Sigmoid colon (tissue), 7 donors: Measurements from ENCODE around the gene FBLN1. TPM values are rescaled to one million over a fixed set of nuclear protein-coding genes. Genes with fewer than 3 reads are reported as not detected.

ENCODE experiments used
- DNase-seq: peaks from one replicate; pipeline ENCODE4 v3.0.0-alpha.2; 2019
- H3K27ac ChIP-seq, 4 donors: fragments of 200-600 bp; sonication (generic); one replicate each; pipeline ENCODE4 v1.5.1; 2016 to 2019; ENCODE audit warnings: mild to moderate bottlenecking in 1 of 4
- H3K27me3 ChIP-seq, 3 donors: fragments of 200-600 bp; sonication (generic); one replicate each; pipeline ENCODE4 v1.5.1; 2019; ENCODE audit warnings: mild to moderate bottlenecking in 1 of 3
- H3K36me3 ChIP-seq, 4 donors: fragments of 200-600 bp; sonication (generic); one replicate each; pipeline ENCODE4 v1.5.1; 2016 to 2019
- H3K4me1 ChIP-seq, 4 donors: fragments of 200-600 bp; sonication (generic); one replicate each; pipeline ENCODE4 v1.5.1; 2017 to 2019
- H3K4me3 ChIP-seq, 4 donors: fragments of 200-600 bp; sonication (generic); one replicate each; pipeline ENCODE4 v1.5.1; 2017 to 2019; ENCODE audit warnings: mild to moderate bottlenecking in 2 of 4, moderate library complexity in 1 of 4
- H3K9me3 ChIP-seq, 4 donors: fragments of 200-600 bp in 3 of 4; sonication (generic) in 3 of 4; one replicate each; pipeline versions ENCODE4 v1.5.1 to v1.6.1; 2013 to 2019
- EP300 ChIP-seq, 4 donors: sonication (generic); formaldehyde crosslinking; IDR thresholded peaks; one replicate each; pipeline ENCODE4 v1.6.1; 2017; ENCODE audit warnings: antibody characterized with exemption in 4 of 4
- POLR2A ChIP-seq, 2 donors: fragments of 450-650 bp; IDR thresholded peaks; one replicate each; pipeline ENCODE4 v1.6.1; 2016; ENCODE audit warnings: antibody characterized with exemption in 2 of 2, mild to moderate bottlenecking in 2 of 2, moderate library complexity in 2 of 2
- POLR2AphosphoS5 ChIP-seq, 4 donors: sonication (generic); formaldehyde crosslinking; IDR thresholded peaks; one replicate each; pipeline ENCODE4 v1.6.1; 2017; ENCODE audit warnings: antibody characterized with exemption in 4 of 4
- WGBS, 2 donors: extraction: QIAGEN DNeasy Blood & Tissue Kit; methylation state at CpG; one replicate each; pipeline ENCODE4 v1.1.7; 2013; 5-methylcytosine and 5-hydroxymethylcytosine counted together
- intact Hi-C: fragments of 100-400 bp; cut with DNase I; formaldehyde crosslinking; loops from one replicate; pipeline ENCODE4 v1.15.1; 2023
- polyA plus RNA-seq, 3 donors: library from polyadenylated mRNA; stranded (reverse); fragments of 200-250 nt; gene quantifications; one replicate each; pipeline ENCODE4 v1.2.3, GENCODE V29; 2013
- total RNA-seq, 4 donors: library from RNA; depleted of rRNA; stranded (reverse); fragments of >200 nt; gene quantifications; one replicate each; pipeline ENCODE4 v1.1.0, GENCODE V29; 2016
- TF ChIP-seq, protein P1 (sequence below), 4 experiments: fragments of 450-650 bp in 3 of 4; fragments of 200-600 bp in 1 of 4; IDR thresholded peaks; one replicate each; pipeline ENCODE4 v1.5.1; 2016 to 2019; ENCODE audit warnings: antibody characterized with exemption in 4 of 4, mild to moderate bottlenecking in 3 of 4, moderate library complexity in 2 of 4
- donor health status: healthy with polysubstance abuse.
- donor health status: Bipolar disorder and iron deficiency.
- donor health status: healthy.

FBLN1 gene
- total and polyA plus RNA-seq, 7 donors, result 9.0 to 230 (median 123) TPM

DNA sequence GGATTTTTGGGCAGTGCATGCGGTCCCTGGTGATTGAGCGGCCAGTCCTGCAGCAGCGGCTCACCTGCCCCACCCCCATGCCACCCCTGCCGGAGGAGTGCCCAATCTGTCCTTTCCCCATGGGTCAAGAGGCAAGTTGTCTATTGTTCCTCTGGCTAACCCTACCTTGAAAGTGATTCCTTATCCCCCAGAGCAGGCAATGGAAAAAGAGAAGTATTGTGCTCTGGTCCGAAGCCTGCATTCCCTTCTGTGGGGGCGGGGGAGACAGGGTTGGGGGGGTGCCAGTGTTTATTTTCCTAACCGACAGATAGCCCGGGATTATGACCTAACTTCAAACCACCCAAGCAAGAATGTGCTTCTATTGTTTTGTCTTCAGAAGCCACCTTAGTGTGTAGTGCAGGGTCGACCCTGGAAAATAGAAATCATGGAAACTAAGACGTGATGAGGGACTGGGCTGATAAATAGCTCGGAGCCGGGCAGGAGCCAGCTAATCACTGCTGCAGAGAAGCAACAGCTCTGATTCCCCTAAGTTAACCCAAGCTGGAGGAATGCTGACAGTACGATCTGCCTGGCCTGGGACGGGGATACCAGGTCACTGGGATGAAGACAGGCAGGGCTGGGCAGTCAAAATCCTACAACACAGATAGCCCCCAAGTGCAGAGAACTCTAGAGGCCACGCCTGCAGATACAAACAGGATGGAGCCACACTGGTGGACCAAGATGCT is 130.3 kb downstream of the FBLN1 start:
- Histone ChIP-seq H3K4me3 (no peak overlapping the region), H3K27ac (no peak overlapping the region), H3K36me3 (no peaks in the 10 kb centered on the region), H3K27me3 (peaks cover 0 to 64% (median 28%) of the 10 kb centered on the region in 3 donors), H3K4me1 (peaks cover 0 to 6% (median 0%) of the 10 kb centered on the region in 4 donors), H3K9me3 (no peaks in the 10 kb centered on the region)
- no peak for TF ChIP-seq EP300 (IDR thresholded peaks at IDR 0.05)
- TF ChIP-seq POLR2AphosphoS5 (IDR thresholded peaks at IDR 0.05), result no peak
- TF ChIP-seq POLR2A (IDR thresholded peaks at IDR 0.05), result no peak
- TF ChIP-seq, protein P1, sequence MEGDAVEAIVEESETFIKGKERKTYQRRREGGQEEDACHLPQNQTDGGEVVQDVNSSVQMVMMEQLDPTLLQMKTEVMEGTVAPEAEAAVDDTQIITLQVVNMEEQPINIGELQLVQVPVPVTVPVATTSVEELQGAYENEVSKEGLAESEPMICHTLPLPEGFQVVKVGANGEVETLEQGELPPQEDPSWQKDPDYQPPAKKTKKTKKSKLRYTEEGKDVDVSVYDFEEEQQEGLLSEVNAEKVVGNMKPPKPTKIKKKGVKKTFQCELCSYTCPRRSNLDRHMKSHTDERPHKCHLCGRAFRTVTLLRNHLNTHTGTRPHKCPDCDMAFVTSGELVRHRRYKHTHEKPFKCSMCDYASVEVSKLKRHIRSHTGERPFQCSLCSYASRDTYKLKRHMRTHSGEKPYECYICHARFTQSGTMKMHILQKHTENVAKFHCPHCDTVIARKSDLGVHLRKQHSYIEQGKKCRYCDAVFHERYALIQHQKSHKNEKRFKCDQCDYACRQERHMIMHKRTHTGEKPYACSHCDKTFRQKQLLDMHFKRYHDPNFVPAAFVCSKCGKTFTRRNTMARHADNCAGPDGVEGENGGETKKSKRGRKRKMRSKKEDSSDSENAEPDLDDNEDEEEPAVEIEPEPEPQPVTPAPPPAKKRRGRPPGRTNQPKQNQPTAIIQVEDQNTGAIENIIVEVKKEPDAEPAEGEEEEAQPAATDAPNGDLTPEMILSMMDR (IDR thresholded peaks at IDR 0.05), result no peak
- peak; percentile 51 for DNase-seq
- WGBS, 2 donors, result 22 to 23% methylated on average over 15 of the region's 15 CpGs
- intact Hi-C loops, result no loop called here

DNA sequence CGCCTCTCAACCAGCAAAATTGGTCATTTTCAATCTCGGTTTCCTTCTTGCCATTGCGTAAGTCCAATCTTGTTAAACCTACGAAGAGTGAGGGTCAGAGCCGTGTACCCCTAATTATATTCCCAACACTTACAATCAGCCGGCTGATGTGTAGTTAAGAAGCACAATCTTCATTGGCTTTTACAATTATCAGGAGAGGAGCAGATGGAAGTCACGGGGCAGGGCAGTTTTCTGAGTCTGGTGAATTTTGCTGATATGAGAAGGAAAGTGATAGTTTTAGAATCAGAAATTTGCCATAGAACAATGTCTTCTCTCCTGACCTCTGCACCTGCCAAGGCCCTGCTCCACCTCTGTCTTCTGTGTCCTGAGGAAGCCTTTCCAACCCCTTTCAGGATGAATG is 134.0 kb downstream of the FBLN1 start:
- TF ChIP-seq POLR2AphosphoS5 (IDR thresholded peaks at IDR 0.05), result no peak
- TF ChIP-seq, protein P1 (IDR thresholded peaks at IDR 0.05), result no peak
- no peak for TF ChIP-seq POLR2A (IDR thresholded peaks at IDR 0.05)
- TF ChIP-seq EP300 (IDR thresholded peaks at IDR 0.05), result no peak
- H3K4me1 ChIP-seq, result peaks cover 0 to 6% (median 0%) of the 10 kb centered on the region in 4 donors
- H3K36me3 ChIP-seq, result no peaks in the 10 kb centered on the region
- no peak overlapping the region for H3K27ac ChIP-seq
- WGBS, 2 donors, result 89 to 93% methylated on average over 7 of the region's 7 CpGs
- DNase-seq, result peak; percentile 5
- H3K4me3 ChIP-seq, result no peak overlapping the region
- H3K9me3 ChIP-seq, result no peaks in the 10 kb centered on the region
- peaks cover 0 to 54% (median 18%) of the 10 kb centered on the region in 3 donors for H3K27me3 ChIP-seq
- intact Hi-C loops, result no loop called here

DNA sequence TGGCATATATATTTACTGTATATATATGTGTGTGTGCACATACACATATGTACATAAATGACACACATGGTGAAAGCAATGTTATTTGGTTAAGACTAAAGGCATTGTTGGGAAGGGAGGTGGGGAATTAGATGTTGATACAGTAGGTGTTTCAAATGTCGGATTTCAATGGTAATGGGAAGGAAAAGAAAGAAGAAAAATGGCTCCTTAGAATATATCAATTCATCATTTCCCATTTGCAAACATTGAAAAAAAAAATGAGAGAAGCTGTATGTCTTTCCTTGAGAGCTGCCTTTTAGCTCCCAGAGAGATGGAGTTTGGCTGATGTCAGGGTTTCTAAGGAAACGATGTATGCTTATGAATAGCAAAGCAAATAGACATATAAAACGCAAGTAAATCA is 135.5 kb downstream of the FBLN1 start:
- no peak for DNase-seq
- intact Hi-C loops, result no loop called here
- Histone ChIP-seq H3K4me1 (no peaks in the 10 kb centered on the region), H3K9me3 (no peaks in the 10 kb centered on the region), H3K27me3 (peaks cover 0 to 38% (median 13%) of the 10 kb centered on the region in 3 donors), H3K4me3 (no peak overlapping the region), H3K36me3 (no peaks in the 10 kb centered on the region), H3K27ac (no peak overlapping the region)
- 69 to 88% methylated on average over 3 of the region's 3 CpGs for whole genome bisulfite sequencing, 2 donors
- TF ChIP-seq POLR2AphosphoS5 (IDR thresholded peaks at IDR 0.05), result no peak
- no peak for TF ChIP-seq POLR2A (IDR thresholded peaks at IDR 0.05)
- no peak for TF ChIP-seq EP300 (IDR thresholded peaks at IDR 0.05)
- TF ChIP-seq, protein P1 (IDR thresholded peaks at IDR 0.05), result no peak

DNA sequence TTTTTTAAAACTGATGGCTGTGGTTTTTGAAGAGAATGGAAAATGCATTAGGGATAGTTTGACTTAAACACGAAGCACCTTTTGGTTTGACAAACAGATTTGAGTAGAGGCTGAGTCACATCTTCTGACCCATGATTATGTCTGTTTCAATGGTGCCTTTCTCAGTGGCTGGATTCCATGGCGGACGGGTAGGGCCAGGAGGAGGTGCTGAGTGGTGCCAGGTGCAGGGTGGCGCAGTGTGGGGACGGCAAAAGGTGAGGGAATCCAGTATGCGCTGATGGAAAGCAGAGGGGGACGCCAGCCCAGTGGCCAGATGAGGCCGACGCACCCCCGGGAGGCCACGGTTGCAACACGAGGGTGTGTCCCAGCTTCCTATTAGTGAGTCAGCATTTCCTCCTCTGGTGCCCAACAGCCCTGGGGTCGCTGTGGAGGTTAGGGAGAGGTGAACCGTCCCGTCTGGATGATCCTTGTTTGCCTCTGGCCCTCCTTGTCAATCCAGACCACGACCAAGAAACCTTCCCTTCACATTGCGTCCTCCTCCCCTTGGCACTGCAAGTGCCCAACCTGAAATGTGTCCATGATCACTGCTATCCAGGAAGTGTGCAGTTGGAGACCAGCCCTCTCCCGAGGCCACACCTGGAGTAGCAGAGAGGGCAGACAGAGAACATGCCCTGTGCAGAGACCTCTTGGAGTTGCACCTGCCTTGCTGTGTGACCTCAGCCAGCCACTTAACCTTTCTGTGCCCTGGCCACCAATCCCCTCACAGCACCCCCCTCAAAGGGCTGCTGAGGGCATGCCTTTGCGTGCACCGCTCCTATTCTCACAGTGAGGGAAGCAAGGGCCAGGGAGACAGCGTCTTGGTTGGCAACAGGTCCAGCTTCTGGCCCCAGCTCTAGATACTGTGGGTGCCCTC is 136.4 kb downstream of the FBLN1 start:
- TF ChIP-seq POLR2AphosphoS5 (IDR thresholded peaks at IDR 0.05), result peak in 1 of 4 donors; percentile 19
- TF ChIP-seq, protein P1 (IDR thresholded peaks at IDR 0.05), result no peak
- Histone ChIP-seq H3K9me3 (no peaks in the 10 kb centered on the region), H3K4me1 (no peaks in the 10 kb centered on the region), H3K4me3 (no peak overlapping the region), H3K27me3 (peaks cover 0 to 29% (median 11%) of the 10 kb centered on the region in 3 donors), H3K27ac (no peak overlapping the region), H3K36me3 (no peaks in the 10 kb centered on the region)
- intact Hi-C loops, result no loop called here
- whole genome bisulfite sequencing, 2 donors, result 39 to 45% methylated on average over 21 of the region's 21 CpGs
- DNase-seq, result peak; percentile 81
